A673 (cell line): Measurements from ENCODE around the gene TNS3. TPM values are rescaled to one million over a fixed set of nuclear protein-coding genes. Genes with fewer than 3 reads are reported as not detected.

Experiments
- BruUV-seq: library from RNA; stranded (reverse); fragments of 400-500 nt; replicated peaks from 2 replicates; lab custom pipeline; 2021; lab: Mats Ljungman, UMichigan
- CTCF ChIA-PET: fragments of 300-600 bp; sonication (Branson Sonifier 250); formaldehyde crosslinking; loops from one replicate; lab custom pipeline; 2022; ENCODE audit warnings: antibody characterized with exemption; lab: Charles Lee
- POLR2A ChIA-PET: fragments of 300-600 bp; sonication (Branson Sonifier 250); formaldehyde crosslinking; loops from one replicate; lab custom pipeline; 2022; ENCODE audit warnings: antibody characterized with exemption; ENCODE audit not compliant: low non-redundant PET; lab: Charles Lee
- DNase-seq: peaks from one replicate; pipeline ENCODE4 v3.0.0-alpha.2; 2015; ENCODE audit warnings: low spot score
- H3K27ac ChIP-seq: fragments of 200-600 bp; sonication (generic); 2 replicates; pipeline ENCODE4 v1.5.1; 2016; ENCODE audit warnings: mixed run types, low read depth, mild to moderate bottlenecking, mixed read lengths, antibody characterized with exemption, low read length; ENCODE audit not compliant: poor library complexity, severe bottlenecking
- H3K27me3 ChIP-seq: fragments of 200-600 bp; sonication (generic); replicated peaks from 2 replicates; pipeline ENCODE4 v1.6.1; 2017; ENCODE audit warnings: mixed run types, low read depth, mild to moderate bottlenecking, mixed read lengths, antibody characterized with exemption, low read length; ENCODE audit not compliant: insufficient read depth, poor library complexity
- H3K36me3 ChIP-seq: fragments of 200-600 bp; sonication (generic); 2 replicates; pipeline ENCODE4 v1.6.1; 2016; ENCODE audit warnings: mixed run types, mild to moderate bottlenecking, mixed read lengths, antibody characterized with exemption, low read length; ENCODE audit not compliant: insufficient read depth, poor library complexity, severe bottlenecking
- H3K4me1 ChIP-seq: fragments of 200-600 bp; sonication (generic); 2 replicates; pipeline ENCODE4 v1.6.1; 2017; ENCODE audit warnings: mixed run types, mild to moderate bottlenecking, mixed read lengths, antibody characterized with exemption, low read length; ENCODE audit not compliant: insufficient read depth, poor library complexity, severe bottlenecking
- H3K4me3 ChIP-seq: fragments of 200-600 bp; sonication (generic); 2 replicates; pipeline ENCODE4 v1.5.1; 2016; ENCODE audit warnings: low read depth, mixed run types, mild to moderate bottlenecking, mixed read lengths, low read length; ENCODE audit not compliant: poor library complexity, severe bottlenecking
- H3K9me3 ChIP-seq: fragments of 200-600 bp; sonication (generic); 2 replicates; pipeline ENCODE4 v1.6.1; 2016; ENCODE audit warnings: mixed run types, low read depth, mild to moderate bottlenecking, mixed read lengths, antibody characterized with exemption, low read length; ENCODE audit not compliant: poor library complexity, severe bottlenecking
- CTCF ChIP-seq: fragments of 300-800, 200-600 bp; sonication (generic); conservative IDR thresholded peaks from 2 replicates; pipeline ENCODE4 v1.5.1; 2017; ENCODE audit warnings: low read depth, mild to moderate bottlenecking, antibody characterized with exemption, low read length, moderate library complexity, mixed read lengths
- EZH2 ChIP-seq: fragments of 200-600 bp; sonication (generic); IDR thresholded peaks from 2 replicates; pipeline ENCODE4 v1.6.1; 2017; ENCODE audit warnings: borderline replicate concordance, low read depth, mild to moderate bottlenecking, mixed read lengths, antibody characterized with exemption, low read length; ENCODE audit not compliant: poor library complexity, severe bottlenecking
- intact Hi-C: fragments of 100-400 bp; cut with micrococcal nuclease; formaldehyde crosslinking; loops from one replicate; pipeline ENCODE4 v1.10.0; 2022; ENCODE audit not compliant: unreplicated experiment
- total RNA-seq: library from RNA; stranded (reverse); gene quantifications from 2 replicates; pipeline ENCODE4 v1.2.3, GENCODE V29; 2021

TNS3 gene
- total RNA-seq, 1 experiment from 2014 or later: not detected

DNA sequence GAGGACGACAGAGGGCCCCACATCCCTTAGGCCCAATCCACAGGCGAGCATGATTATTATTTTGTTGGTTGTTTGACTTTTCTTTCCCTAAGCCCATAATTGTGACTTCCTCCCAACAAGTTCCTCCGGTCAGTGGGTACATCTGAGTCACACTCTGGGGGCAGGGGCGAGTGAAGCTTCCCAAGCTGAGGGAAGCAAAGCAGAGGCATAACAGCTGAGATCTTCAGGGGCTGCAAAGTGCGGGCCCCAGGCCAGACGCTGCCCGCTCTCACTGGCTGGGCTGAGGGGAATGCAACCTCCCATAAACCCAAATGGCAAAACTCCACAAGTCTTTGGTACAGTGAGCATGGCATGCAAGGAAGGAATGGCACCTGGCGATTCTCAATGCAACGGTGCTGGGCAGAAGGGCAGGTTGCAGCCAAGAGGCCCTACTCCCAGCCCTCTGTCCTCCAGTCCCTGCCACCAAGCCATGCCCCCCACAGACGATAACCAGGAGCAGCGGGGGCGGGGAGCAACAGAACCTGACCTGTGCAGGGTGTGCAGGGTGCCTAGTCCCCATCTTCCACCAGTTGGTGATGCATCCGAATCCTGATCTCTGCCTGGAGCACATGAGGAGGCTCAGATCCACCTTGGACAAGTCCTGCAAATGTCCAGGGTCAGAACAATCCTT, 25.3 kb downstream of the TNS3 start:
- intact Hi-C loops: no loop called here
- Histone ChIP-seq H3K27me3 (no peaks in the 10 kb centered on the region), H3K4me1 (no peaks in the 10 kb centered on the region), H3K9me3 (no peaks in the 10 kb centered on the region), H3K36me3 (no peaks in the 10 kb centered on the region), H3K4me3 (no peak overlapping the region), H3K27ac (no peak overlapping the region)
- no peak for DNase-seq
- BruUV-seq: no TSS peak
- CTCF ChIA-PET: no interaction called here
- TF ChIP-seq CTCF (no peak), EZH2 (no peak)
- POLR2A ChIA-PET: no interaction called here

GRCh38 chr7:47553309-47553708, 28.6 kb downstream of the TNS3 start:
- H3K4me3 ChIP-seq: no peak overlapping the region
- no peak for TF ChIP-seq EZH2
- TF ChIP-seq CTCF: no peak
- ChIA-PET CTCF (no interaction called here), POLR2A (no interaction called here)
- DNase-seq: no peak
- no peaks in the 10 kb centered on the region for H3K4me1 ChIP-seq
- no peaks in the 10 kb centered on the region for H3K9me3 ChIP-seq
- H3K36me3 ChIP-seq: no peaks in the 10 kb centered on the region
- intact Hi-C loops: no loop called here
- no peaks in the 10 kb centered on the region for H3K27me3 ChIP-seq
- BruUV-seq: no TSS peak
- no peak overlapping the region for H3K27ac ChIP-seq

- intact Hi-C loops: no loop called here
- no peaks in the 10 kb centered on the region for H3K9me3 ChIP-seq
- no peak for TF ChIP-seq CTCF
- TF ChIP-seq EZH2: no peak
- H3K36me3 ChIP-seq: no peaks in the 10 kb centered on the region
- H3K27ac ChIP-seq: no peak overlapping the region
- no TSS peak for BruUV-seq
- H3K27me3 ChIP-seq: no peaks in the 10 kb centered on the region
- no peaks in the 10 kb centered on the region for H3K4me1 ChIP-seq
- ChIA-PET POLR2A (no interaction called here), CTCF (no interaction called here)
- H3K4me3 ChIP-seq: no peak overlapping the region
- DNase-seq: no peak
Measured at GRCh38 chr7:47552621-47553020, 29.3 kb downstream of the TNS3 start.
